K562 (cell line): ENCODE data around the gene WEE1. TPM values are rescaled to one million over a fixed set of nuclear protein-coding genes. Genes with fewer than 3 reads are reported as not detected.

Experiments used
- ATAC-seq: fragments of 200-7000 bp; cut with Tn5 transposase; 3 replicates; pipeline ENCODE4 v1.9.1; 2020; ENCODE audit warnings: moderate library complexity
- BruUV-seq: library from RNA; stranded (reverse); fragments of 400-500 nt; replicated peaks from 2 replicates; lab custom pipeline; 2021; lab: Mats Ljungman, UMichigan
- CTCF ChIA-PET: fragments of 300-600 bp; formaldehyde crosslinking; extraction: SDS; loops from one replicate; lab custom pipeline; 2021; ENCODE audit warnings: low intra/inter-chr PET ratio; lab: Yijun Ruan, JAX
- POLR2A ChIA-PET: fragments of 300-600, 350-650 bp; sonication (Branson Sonifier 250); formaldehyde crosslinking; extraction: SDS; loops from one replicate; lab custom pipeline; 2021; ENCODE audit warnings: antibody characterized with exemption, inconsistent platforms; lab: Yijun Ruan, JAX
- DNase-seq, 4 experiments: peaks; one replicate each; pipeline versions ENCODE4 v3.0.0 to v3.0.0-alpha.2; 2011 to 2018; ENCODE audit warnings: low spot score in 3 of 4, mixed read lengths in 3 of 4; ENCODE audit errors: extremely low read depth in 1 of 4
- FAIRE-seq: peaks from 2 replicates; lab custom pipeline; 2011; peaks lifted over from hg19 to GRCh38; lab: Jason Lieb, UNC
- H2AFZ ChIP-seq: 2 replicates; pipeline ENCODE4 v1.6.0; 2011; ENCODE audit warnings: low read depth, low read length, control low read depth, inconsistent platforms
- H3K27ac ChIP-seq: fragments of 200-600 bp; 3 replicates; pipeline ENCODE4 v1.8.0; 2011; ENCODE audit warnings: low read depth, mild to moderate bottlenecking, control low read depth, inconsistent platforms, low read length, moderate library complexity, mixed read lengths; ENCODE audit errors: extremely low read depth
- H3K27me3 ChIP-seq, 2 experiments: fragments of 300-600 bp in 1 of 2; 2 replicates in 1 of 2; 3 replicates in 1 of 2; pipeline versions ENCODE4 v1.6.0 to v1.8.0; 2011; ENCODE audit warnings: inconsistent platforms in 2 of 2, low read length in 2 of 2, mild to moderate bottlenecking in 1 of 2, mixed read lengths in 1 of 2, moderate library complexity in 1 of 2; ENCODE audit not compliant: control insufficient read depth in 2 of 2, insufficient read depth in 2 of 2
- H3K36me3 ChIP-seq: fragments of 300-600 bp; 3 replicates; pipeline ENCODE4 v1.8.0; 2011; ENCODE audit warnings: mild to moderate bottlenecking, low read length, inconsistent platforms; ENCODE audit not compliant: control insufficient read depth, insufficient read depth
- H3K4me1 ChIP-seq, 2 experiments: fragments of 200-600 bp in 1 of 2; replicated peaks in 1 of 2; 2 replicates in 1 of 2; 3 replicates in 1 of 2; pipeline versions ENCODE4 v1.5.1 to v1.8.0; 2011; ENCODE audit warnings: inconsistent platforms in 2 of 2, low read length in 2 of 2, mild to moderate bottlenecking in 1 of 2, mixed read lengths in 1 of 2, moderate library complexity in 1 of 2; ENCODE audit not compliant: control insufficient read depth in 2 of 2, insufficient read depth in 2 of 2
- H3K4me2 ChIP-seq: 2 replicates; pipeline ENCODE4 v1.6.1; 2011; ENCODE audit warnings: low read length, control low read depth, inconsistent platforms, mixed read lengths; ENCODE audit not compliant: insufficient read depth
- H3K4me3 ChIP-seq: fragments of 200-600 bp; sonication (generic), shearing (Covaris generic); 2 replicates; pipeline ENCODE4 v1.5.1; 2016; ENCODE audit warnings: control low read depth, inconsistent platforms
- H3K79me2 ChIP-seq: fragments of 200-600 bp; 3 replicates; pipeline ENCODE4 v1.8.0; 2011; ENCODE audit warnings: low read length, inconsistent platforms; ENCODE audit not compliant: control insufficient read depth, insufficient read depth
- H3K9ac ChIP-seq, 2 experiments: 2 replicates each; pipeline versions ENCODE4 v1.6.0 to v1.6.1; 2011; ENCODE audit warnings: low read depth in 2 of 2, low read length in 2 of 2, control low read depth in 1 of 2, inconsistent platforms in 1 of 2, mild to moderate bottlenecking in 1 of 2, mixed read lengths in 1 of 2; ENCODE audit not compliant: insufficient read depth in 1 of 2
- H3K9me1 ChIP-seq: one replicate; pipeline ENCODE4 v1.6.0; 2011; ENCODE audit warnings: inconsistent platforms, mild to moderate bottlenecking, low read length, moderate library complexity; ENCODE audit not compliant: control insufficient read depth, insufficient read depth
- H3K9me3 ChIP-seq: replicated peaks from 2 replicates; pipeline ENCODE4 v1.5.1; 2011; ENCODE audit warnings: low read depth, low read length, inconsistent platforms; ENCODE audit not compliant: control insufficient read depth, insufficient read depth
- H4K20me1 ChIP-seq: replicated peaks from 2 replicates; pipeline ENCODE4 v1.6.1; 2011; ENCODE audit warnings: low read length, inconsistent platforms, mixed read lengths; ENCODE audit not compliant: control insufficient read depth, insufficient read depth
- CHD2 ChIP-seq: IDR thresholded peaks from 2 replicates; pipeline ENCODE4 v1.6.1; 2011; ENCODE audit warnings: low read depth, low read length
- CHD4 ChIP-seq: fragments of 200-600 bp; sonication (generic); IDR thresholded peaks from 3 replicates; pipeline ENCODE4 v1.6.1; 2012; ENCODE audit warnings: low read depth, mild to moderate bottlenecking, mixed read lengths, low read length, inconsistent platforms; ENCODE audit not compliant: insufficient read depth, insufficient replicate concordance, poor library complexity, severe bottlenecking
- DACH1 ChIP-seq: fragments of 450-650 bp; IDR thresholded peaks from 2 replicates; pipeline ENCODE4 v1.6.1; 2018; ENCODE audit not compliant: partially characterized antibody
- E2F3 ChIP-seq: fragments of 250-450 bp; sonication (Bioruptor Pico); IDR thresholded peaks from 2 replicates; pipeline ENCODE4 v1.4.0; 2020; ENCODE audit warnings: mild to moderate bottlenecking
- RREB1 ChIP-seq: fragments of 250-450 bp; sonication (Bioruptor Pico); IDR thresholded peaks from 2 replicates; pipeline ENCODE4 v1.4.0; 2020
- TCFL5 ChIP-seq: fragments of 250-450 bp; sonication (Bioruptor Pico); conservative IDR thresholded peaks from 2 replicates; pipeline ENCODE4 v1.6.1; 2021; ENCODE audit warnings: mild to moderate bottlenecking, moderate library complexity, matching md5 sums
- WGBS: fragments of 100-300 bp; shearing (Covaris generic); methylation state at CpG from one replicate; pipeline ENCODE4 v1.1.6; 2016; ENCODE audit warnings: low coverage, mixed read lengths; ENCODE audit not compliant: insufficient coverage; ENCODE audit errors: missing lambda C conversion rate; 5-methylcytosine and 5-hydroxymethylcytosine counted together
- in situ Hi-C: fragments of 300-500 bp; cut with MboI; formaldehyde crosslinking; loops from 4 replicates; pipeline ENCODE4 v1.15.0; 2018; ENCODE audit warnings: inconsistent platforms, mixed read lengths
- intact Hi-C: fragments of 100-400 bp; cut with micrococcal nuclease; formaldehyde crosslinking; loops from 2 replicates; pipeline ENCODE4 v1.14.2; 2022
- polyA plus RNA-seq, 8 experiments: library from polyadenylated mRNA; depleted of rRNA in 4 of 8; stranded (reverse) in 5 of 8; unstranded in 3 of 8; fragments of >200 nt; fragmentation: Nextera tagmentation in 2 of 8; fragmentation: Illumina TruSeq in 1 of 8; extraction: Ambion mirVana in 2 of 8; extraction: Trizol in 1 of 8; gene quantifications; 2 replicates each; pipeline versions ENCODE4 v1.2.1 to v1.2.3, GENCODE V29; 2011 to 2014; ENCODE audit warnings: inconsistent platforms in 1 of 8, missing spikeins in 1 of 8
- total RNA-seq, 7 experiments: library from RNA; depleted of rRNA in 6 of 7; stranded (reverse); fragments of >200 nt in 6 of 7; fragmentation: Illumina TruSeq in 2 of 7; extraction: Trizol in 2 of 7; gene quantifications; 2 replicates each; pipeline versions ENCODE4 v1.2.1 to v1.2.3, GENCODE V29; 2011 to 2021; ENCODE audit warnings: low replicate concordance in 1 of 7

Gene WEE1
- total and polyA plus RNA-seq, 9 of the 15 experiments (the other 6 are each of a cell fraction or from before 2014, with no cell fraction given) = 21.9 to 99.0 (median 67.4) TPM

GRCh38 chr11:9538548-9538947 lies 34.9 kb upstream of the WEE1 start:
- no peaks in the 10 kb centered on the region for H4K20me1 ChIP-seq
- WGBS = 39% methylated on average over 2 of the region's 2 CpGs
- H3K4me1 ChIP-seq = peaks cover 0 to 3% of the 10 kb centered on the region in 2 experiments; a peak in 1 of 5 replicates
- ATAC-seq = peak; percentile 38; the same call in 1 of the 3 replicates
- FAIRE-seq = no peak
- no peaks in the 10 kb centered on the region for H3K36me3 ChIP-seq
- no peak overlapping the region for H3K9ac ChIP-seq
- DNase-seq = no peak
- in situ Hi-C loops (loop anchor here (5.0 kb wide), 2 partner anchors 34 to 209 kb away; partner anchors contain the start of gene WEE1), intact Hi-C loops (no loop called here)
- CTCF ChIA-PET = no interaction called here
- H2AFZ ChIP-seq = no peak overlapping the region
- no TSS peak for BruUV-seq
- no peak overlapping the region for H3K4me3 ChIP-seq
- no peaks in the 10 kb centered on the region for H3K79me2 ChIP-seq
- POLR2A ChIA-PET = interaction anchor here (0.9 to 2.2 kb wide), 6 partner anchors 9 to 75 kb away, joined by 4 to 18 read pairs (median 5); no protein-coding TSS in a partner anchor
- no peak overlapping the region for H3K4me2 ChIP-seq
- no peaks in the 10 kb centered on the region for H3K9me1 ChIP-seq
- no peak overlapping the region for H3K27ac ChIP-seq
- no peaks in the 10 kb centered on the region for H3K27me3 ChIP-seq
- no peaks in the 10 kb centered on the region for H3K9me3 ChIP-seq
- no peak for TF ChIP-seq CHD4
- no peak for TF ChIP-seq RREB1 (CRISPR knock-in tag)
- TF ChIP-seq TCFL5 = no peak
- no peak for TF ChIP-seq DACH1
- TF ChIP-seq E2F3 = no peak
- TF ChIP-seq CHD2 = no peak
